Smooth muscle cell of the pulmonary artery (primary cell): ENCODE results near the gene GOLPH3L. TPM values are rescaled to one million over a fixed set of nuclear protein-coding genes. Genes with fewer than 3 reads are reported as not detected.

Experiments used
- total RNA-seq: library from RNA; depleted of rRNA; stranded (reverse); fragments of >200 nt; gene quantifications from 2 replicates; pipeline ENCODE4 v1.2.3, GENCODE V29; 2014

GOLPH3L gene
- 9.9 and 14.2 TPM in 2 replicates for total RNA-seq

GRCh38 chr1:150696995-150697927, at the start of gene GOLPH3L:
TSS of gene GOLPH3L (minus strand) at chr1:150697154. CDS start at chr1:150694838, 2,316 bp downstream.

GRCh38 chr1:150720703-150721102, 23.7 kb upstream of the GOLPH3L start, which contains the start of gene HORMAD1:
TSS of gene HORMAD1 (minus strand) at chr1:150720895. CDS start at chr1:150719505, 1,390 bp downstream.

GRCh38 chr1:150629115-150629928, 67.6 kb downstream of the GOLPH3L start, which contains the start of gene ENSA:
TSS of gene ENSA (minus strand) at chr1:150629612. CDS start at chr1:150629470, 142 bp downstream.

Other genes with a start within 250 kb of the GOLPH3L start
- 21.5 and 25.9 TPM in 2 replicates for gene TARS2, start 209.7 kb downstream of the GOLPH3L start, total RNA-seq
- 42.9 and 72.5 TPM in 2 replicates for gene ECM1, start 189.0 kb downstream of the GOLPH3L start, total RNA-seq
- gene FALEC, start 181.4 kb downstream of the GOLPH3L start, total RNA-seq, result 0.23 and 0.33 TPM in 2 replicates
- gene ADAMTSL4, start 147.7 kb downstream of the GOLPH3L start, total RNA-seq, result 13.4 and 31.1 TPM in 2 replicates
- gene MCL1, start 117.5 kb downstream of the GOLPH3L start, total RNA-seq, result 208 and 219 TPM in 2 replicates
- gene ENSA, start 67.5 kb downstream of the GOLPH3L start, total RNA-seq, result 54.9 and 62.0 TPM in 2 replicates
- gene HORMAD1, start 23.7 kb upstream of the GOLPH3L start, total RNA-seq, result not detected in 2 replicates
- gene CTSS, start 68.6 kb upstream of the GOLPH3L start, total RNA-seq, result 3.2 and 5.9 TPM in 2 replicates
- gene CTSK, start 111.1 kb upstream of the GOLPH3L start, total RNA-seq, result 55.6 and 58.8 TPM in 2 replicates
- 41.1 and 45.4 TPM in 2 replicates for gene ARNT, start 179.4 kb upstream of the GOLPH3L start, total RNA-seq
- gene CTXND2, start 190.0 kb upstream of the GOLPH3L start, total RNA-seq, result not detected in 2 replicates
- gene SETDB1, start 229.2 kb upstream of the GOLPH3L start, total RNA-seq, result 27.1 and 32.0 TPM in 2 replicates